Panc1 (cell line): ENCODE measurements around the gene DNAJC30.

Source experiments
- CTCF ChIP-seq: fragments of 450-650 bp; IDR thresholded peaks from 2 replicates; pipeline ENCODE4 v1.5.1; 2017; ENCODE audit warnings: mild to moderate bottlenecking
- POLR2AphosphoS5 ChIP-seq: IDR thresholded peaks from 2 replicates; pipeline ENCODE4 v1.6.1; 2012; ENCODE audit warnings: mild to moderate bottlenecking, low read depth, low read length, moderate library complexity
- SIN3A ChIP-seq: IDR thresholded peaks from 2 replicates; pipeline ENCODE4 v1.6.1; 2012; ENCODE audit warnings: low read depth, mild to moderate bottlenecking, low read length, moderate library complexity, borderline replicate concordance; ENCODE audit not compliant: insufficient read depth
- TF ChIP-seq, protein P1 (sequence below), 2 experiments: IDR thresholded peaks; 2 replicates each; pipeline ENCODE4 v1.6.1; 2011 to 2012; ENCODE audit warnings: low read depth in 2 of 2, control low read depth in 1 of 2, low read length in 1 of 2, mild to moderate bottlenecking in 1 of 2, moderate library complexity in 1 of 2; ENCODE audit not compliant: insufficient read depth in 1 of 2

DNA sequence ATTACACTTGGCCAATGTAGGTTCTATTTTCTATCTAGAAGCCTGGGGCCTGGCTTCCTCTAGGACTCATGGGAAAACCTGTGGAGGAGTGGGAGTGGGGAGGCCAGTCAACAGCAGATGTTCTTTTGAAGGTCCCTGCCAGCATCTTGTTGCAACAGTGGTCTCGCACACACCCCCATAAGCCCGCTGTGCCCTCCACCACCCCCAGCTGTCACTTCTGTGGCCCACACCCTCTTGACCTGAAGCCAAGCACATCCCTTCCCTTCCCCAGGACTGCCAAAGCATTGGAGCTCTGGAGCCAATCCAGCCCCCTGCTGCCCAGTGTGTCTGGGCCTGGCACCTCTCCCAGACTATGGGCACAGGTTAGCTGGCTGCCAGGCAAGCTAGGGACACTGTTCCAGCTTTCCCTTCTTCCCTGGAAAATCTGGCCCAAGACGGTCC is 38.1 kb upstream of the DNAJC30 start:
- TF ChIP-seq CTCF = no peak
- TF ChIP-seq, protein P1, sequence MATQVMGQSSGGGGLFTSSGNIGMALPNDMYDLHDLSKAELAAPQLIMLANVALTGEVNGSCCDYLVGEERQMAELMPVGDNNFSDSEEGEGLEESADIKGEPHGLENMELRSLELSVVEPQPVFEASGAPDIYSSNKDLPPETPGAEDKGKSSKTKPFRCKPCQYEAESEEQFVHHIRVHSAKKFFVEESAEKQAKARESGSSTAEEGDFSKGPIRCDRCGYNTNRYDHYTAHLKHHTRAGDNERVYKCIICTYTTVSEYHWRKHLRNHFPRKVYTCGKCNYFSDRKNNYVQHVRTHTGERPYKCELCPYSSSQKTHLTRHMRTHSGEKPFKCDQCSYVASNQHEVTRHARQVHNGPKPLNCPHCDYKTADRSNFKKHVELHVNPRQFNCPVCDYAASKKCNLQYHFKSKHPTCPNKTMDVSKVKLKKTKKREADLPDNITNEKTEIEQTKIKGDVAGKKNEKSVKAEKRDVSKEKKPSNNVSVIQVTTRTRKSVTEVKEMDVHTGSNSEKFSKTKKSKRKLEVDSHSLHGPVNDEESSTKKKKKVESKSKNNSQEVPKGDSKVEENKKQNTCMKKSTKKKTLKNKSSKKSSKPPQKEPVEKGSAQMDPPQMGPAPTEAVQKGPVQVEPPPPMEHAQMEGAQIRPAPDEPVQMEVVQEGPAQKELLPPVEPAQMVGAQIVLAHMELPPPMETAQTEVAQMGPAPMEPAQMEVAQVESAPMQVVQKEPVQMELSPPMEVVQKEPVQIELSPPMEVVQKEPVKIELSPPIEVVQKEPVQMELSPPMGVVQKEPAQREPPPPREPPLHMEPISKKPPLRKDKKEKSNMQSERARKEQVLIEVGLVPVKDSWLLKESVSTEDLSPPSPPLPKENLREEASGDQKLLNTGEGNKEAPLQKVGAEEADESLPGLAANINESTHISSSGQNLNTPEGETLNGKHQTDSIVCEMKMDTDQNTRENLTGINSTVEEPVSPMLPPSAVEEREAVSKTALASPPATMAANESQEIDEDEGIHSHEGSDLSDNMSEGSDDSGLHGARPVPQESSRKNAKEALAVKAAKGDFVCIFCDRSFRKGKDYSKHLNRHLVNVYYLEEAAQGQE (IDR thresholded peaks at IDR 0.05; ENCODE audit: insufficient read depth in 1 of 2, low read depth in 2 of 2, low read length in 1 of 2) = no peak
- no peak for TF ChIP-seq POLR2AphosphoS5
- no peak for TF ChIP-seq SIN3A
